GM21723 (cell line): Measurements from ENCODE around the gene JHY.

Experiments used
- ATAC-seq: cut with Tn5 transposase; IDR thresholded peaks from one replicate; pipeline ENCODE4 v1.9.1; 2021; ENCODE audit warnings: mild to moderate bottlenecking, moderate library complexity; ENCODE audit not compliant: unreplicated experiment

Gene JHY

GRCh38 chr11:123006860-123007542, 124.4 kb downstream of the JHY start:
- ATAC-seq, result no peak
